Common myeloid progenitor, CD34-positive (primary cell): ENCODE data around the gene ADAMTS14.
"Not testable (repeated sequence)": the region's sequence is repeated elsewhere in the genome, so short reads cannot be mapped to it uniquely, and the experiment has no call there.

Source experiments
- CTCF ChIA-PET: fragments of 350-600 bp; sonication (Branson Sonifier 250); formaldehyde crosslinking; loops from one replicate; lab custom pipeline; 2021; ENCODE audit warnings: antibody characterized with exemption; lab: Charles Lee
- POLR2A ChIA-PET: fragments of 350-600 bp; sonication (Branson Sonifier 250); formaldehyde crosslinking; loops from one replicate; lab custom pipeline; 2021; ENCODE audit warnings: antibody characterized with exemption; lab: Charles Lee
- DNase-seq, 3 donors: peaks; one replicate each; pipeline versions ENCODE4 v3.0.0 to v3.0.0-alpha.2; 2013
- H3K27ac ChIP-seq, 2 experiments: 1 replicate in 1 of 2; 2 replicates in 1 of 2; pipeline ENCODE4 v1.7.0; 2013; ENCODE audit warnings: inconsistent platforms in 2 of 2, low read length in 2 of 2, mild to moderate bottlenecking in 2 of 2, low read depth in 1 of 2, moderate library complexity in 1 of 2; ENCODE audit not compliant: severe bottlenecking in 2 of 2, insufficient read depth in 1 of 2, poor library complexity in 1 of 2
- H3K27me3 ChIP-seq, 5 experiments: replicated peaks in 2 of 5; 1 replicate in 3 of 5; 2 replicates in 2 of 5; pipeline versions ENCODE4 v1.6.1 to v1.7.0; 2013; ENCODE audit warnings: low read length in 4 of 5, mild to moderate bottlenecking in 2 of 5, moderate library complexity in 2 of 5, inconsistent platforms in 1 of 5; ENCODE audit not compliant: insufficient read depth in 5 of 5, control insufficient read depth in 4 of 5
- H3K36me3 ChIP-seq, 4 experiments: 1 replicate in 2 of 4; 2 replicates in 2 of 4; pipeline versions ENCODE4 v1.6.1 to v1.7.0; 2013; ENCODE audit warnings: low read length in 3 of 4, control low read depth in 1 of 4, mild to moderate bottlenecking in 1 of 4; ENCODE audit not compliant: control insufficient read depth in 4 of 4, insufficient read depth in 4 of 4
- H3K4me1 ChIP-seq, 4 experiments: 1 replicate in 3 of 4; 2 replicates in 1 of 4; pipeline versions ENCODE4 v1.6.1 to v1.7.1; 2013; ENCODE audit warnings: low read length in 3 of 4, mild to moderate bottlenecking in 3 of 4, control low read depth in 1 of 4, inconsistent platforms in 1 of 4, moderate library complexity in 1 of 4; ENCODE audit not compliant: control insufficient read depth in 4 of 4, insufficient read depth in 4 of 4; ENCODE audit errors: control extremely low read depth in 1 of 4
- H3K4me3 ChIP-seq, 7 experiments: 1 replicate in 4 of 7; 2 replicates in 3 of 7; pipeline versions ENCODE4 v1.5.1 to v1.7.0; 2013; ENCODE audit warnings: mild to moderate bottlenecking in 7 of 7, low read length in 6 of 7, moderate library complexity in 6 of 7, inconsistent platforms in 2 of 7, low read depth in 2 of 7, control low read depth in 1 of 7; ENCODE audit not compliant: insufficient read depth in 4 of 7, control insufficient read depth in 1 of 7; ENCODE audit errors: extremely low read depth in 1 of 7
- H3K9me3 ChIP-seq, 5 experiments: 1 replicate in 4 of 5; 2 replicates in 1 of 5; pipeline versions ENCODE4 v1.6.1 to v1.7.1; 2013; ENCODE audit warnings: low read length in 4 of 5, mild to moderate bottlenecking in 2 of 5, inconsistent platforms in 1 of 5, low read depth in 1 of 5, moderate library complexity in 1 of 5; ENCODE audit not compliant: control insufficient read depth in 4 of 5, insufficient read depth in 2 of 5; ENCODE audit errors: control extremely low read depth in 1 of 5
- WGBS: methylation state at CpG from one replicate; pipeline ENCODE4 v1.1.5; 2013; ENCODE audit not compliant: insufficient coverage; 5-methylcytosine and 5-hydroxymethylcytosine counted together

The ADAMTS14 gene

GRCh38 chr10:70761031-70761601 is 88.8 kb downstream of the ADAMTS14 start:
- Histone ChIP-seq H3K4me3 (no peak overlapping the region), H3K36me3 (no peaks in the 10 kb centered on the region), H3K27ac (no peak overlapping the region), H3K27me3 (no peaks in the 10 kb centered on the region), H3K4me1 (peaks cover 0 to 21% (median 7%) of the 10 kb centered on the region in 4 experiments), H3K9me3 (peaks cover 0 to 6% (median 3%) of the 10 kb centered on the region in 5 experiments)
- WGBS, result 98% methylated on average over 7 of the region's 7 CpGs
- ChIA-PET POLR2A (no interaction called here), CTCF (interaction anchor here (1.0 to 8.3 kb wide), 16 partner anchors 16 to 300 kb away, joined by 3 to 93 read pairs (median 4); no protein-coding TSS in a partner anchor)
- DNase-seq, result peak in 1 of 3 donors; percentile 25

- no peak for DNase-seq
- ChIA-PET CTCF (interaction anchor here (0.7 to 8.3 kb wide), 8 partner anchors 16 to 301 kb away, joined by 3 to 93 read pairs (median 8); no protein-coding TSS in a partner anchor), POLR2A (no interaction called here)
- Histone ChIP-seq H3K4me3 (no peak overlapping the region), H3K27me3 (no peaks in the 10 kb centered on the region), H3K4me1 (peaks cover 0 to 21% (median 7%) of the 10 kb centered on the region in 4 experiments), H3K36me3 (no peaks in the 10 kb centered on the region), H3K9me3 (peaks cover 0 to 11% (median 6%) of the 10 kb centered on the region in 5 experiments), H3K27ac (no peak overlapping the region)
- 92% methylated on average over 7 of the region's 10 CpGs for WGBS
These were observed 89.5 kb downstream of the ADAMTS14 start for GRCh38 chr10:70761727-70762350.

GRCh38 chr10:70762441-70763175 is 90.3 kb downstream of the ADAMTS14 start:
- 88% methylated on average over 5 of the region's 7 CpGs for WGBS
- H3K27ac ChIP-seq, result no peak overlapping the region
- POLR2A ChIA-PET, result no interaction called here
- peaks cover 0 to 21% (median 7%) of the 10 kb centered on the region in 4 experiments for H3K4me1 ChIP-seq
- no peak for DNase-seq
- CTCF ChIA-PET, result interaction anchor here (0.7 to 8.3 kb wide), 4 partner anchors 54 to 212 kb away, joined by 3 to 93 read pairs (median 8); no protein-coding TSS in a partner anchor
- H3K9me3 ChIP-seq, result peaks cover 0 to 11% (median 6%) of the 10 kb centered on the region in 5 experiments
- no peak overlapping the region for H3K4me3 ChIP-seq
- H3K27me3 ChIP-seq, result no peaks in the 10 kb centered on the region
- no peaks in the 10 kb centered on the region for H3K36me3 ChIP-seq

GRCh38 chr10:70763567-70763966 is 91.3 kb downstream of the ADAMTS14 start:
- CTCF ChIA-PET, result interaction anchor here (1.6 to 8.3 kb wide), 2 partner anchors 203 to 213 kb away, joined by 5 to 93 read pairs; no protein-coding TSS in a partner anchor
- H3K27ac ChIP-seq, result no peak overlapping the region
- no peak for DNase-seq
- H3K36me3 ChIP-seq, result no peaks in the 10 kb centered on the region
- no peaks in the 10 kb centered on the region for H3K27me3 ChIP-seq
- peaks cover 0 to 11% (median 6%) of the 10 kb centered on the region in 5 experiments for H3K9me3 ChIP-seq
- WGBS, result 79% methylated on average over 3 of the region's 3 CpGs
- peaks cover 0 to 21% (median 7%) of the 10 kb centered on the region in 4 experiments for H3K4me1 ChIP-seq
- no peak overlapping the region for H3K4me3 ChIP-seq
- POLR2A ChIA-PET, result no interaction called here

- Histone ChIP-seq H3K9me3 (peaks cover 0 to 11% (median 6%) of the 10 kb centered on the region in 5 experiments), H3K4me1 (peaks cover 0 to 13% (median 1%) of the 10 kb centered on the region in 4 experiments), H3K4me3 (no peak overlapping the region), H3K36me3 (no peaks in the 10 kb centered on the region), H3K27me3 (no peaks in the 10 kb centered on the region), H3K27ac (no peak overlapping the region)
- ChIA-PET CTCF (no interaction called here), POLR2A (no interaction called here)
- WGBS, result 93% methylated on average over 8 of the region's 8 CpGs
- no peak for DNase-seq
These were observed 93.7 kb downstream of the ADAMTS14 start for GRCh38 chr10:70765794-70766594.

GRCh38 chr10:70768026-70768685 is 95.8 kb downstream of the ADAMTS14 start:
- ChIA-PET POLR2A (interaction anchor here (0.6 kb wide), 1 partner anchor 988 kb away, joined by 4 read pairs; no protein-coding TSS in a partner anchor), CTCF (interaction anchor here (1.0 kb wide), 1 partner anchor 14 kb away, joined by 3 read pairs; no protein-coding TSS in a partner anchor)
- not testable (repeated sequence) for DNase-seq, H3K4me1 ChIP-seq, H3K36me3 ChIP-seq, H3K27ac ChIP-seq, H3K4me3 ChIP-seq, H3K27me3 ChIP-seq
- WGBS, result 100% methylated on average over 1 of the region's 6 CpGs
- H3K9me3 ChIP-seq, result peaks cover 0 to 11% (median 6%) of the 10 kb centered on the region in 5 experiments
